ENCODE data around the gene ZFP30. TPM values are rescaled to one million over a fixed set of nuclear protein-coding genes. Genes with fewer than 3 reads are reported as not detected.

Gene ZFP30
- total and polyA plus RNA-seq, 2 of the 13 experiments (the other 11 are each of a cell fraction or from before 2014, with no cell fraction given) = 3.4 to 19.2 TPM

- TF ChIP-seq ZNF704 (CRISPR knock-in tag; IDR thresholded peaks at IDR 0.05; ENCODE audit: borderline replicate concordance) = no peak; the same call in 1 of the 2 replicates
- TF ChIP-seq, protein P1, sequence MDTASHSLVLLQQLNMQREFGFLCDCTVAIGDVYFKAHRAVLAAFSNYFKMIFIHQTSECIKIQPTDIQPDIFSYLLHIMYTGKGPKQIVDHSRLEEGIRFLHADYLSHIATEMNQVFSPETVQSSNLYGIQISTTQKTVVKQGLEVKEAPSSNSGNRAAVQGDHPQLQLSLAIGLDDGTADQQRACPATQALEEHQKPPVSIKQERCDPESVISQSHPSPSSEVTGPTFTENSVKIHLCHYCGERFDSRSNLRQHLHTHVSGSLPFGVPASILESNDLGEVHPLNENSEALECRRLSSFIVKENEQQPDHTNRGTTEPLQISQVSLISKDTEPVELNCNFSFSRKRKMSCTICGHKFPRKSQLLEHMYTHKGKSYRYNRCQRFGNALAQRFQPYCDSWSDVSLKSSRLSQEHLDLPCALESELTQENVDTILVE (CRISPR knock-in tag; IDR thresholded peaks at IDR 0.05) = peak; percentile 70; the same call in 1 of the 2 replicates
- TF ChIP-seq, protein P2, sequence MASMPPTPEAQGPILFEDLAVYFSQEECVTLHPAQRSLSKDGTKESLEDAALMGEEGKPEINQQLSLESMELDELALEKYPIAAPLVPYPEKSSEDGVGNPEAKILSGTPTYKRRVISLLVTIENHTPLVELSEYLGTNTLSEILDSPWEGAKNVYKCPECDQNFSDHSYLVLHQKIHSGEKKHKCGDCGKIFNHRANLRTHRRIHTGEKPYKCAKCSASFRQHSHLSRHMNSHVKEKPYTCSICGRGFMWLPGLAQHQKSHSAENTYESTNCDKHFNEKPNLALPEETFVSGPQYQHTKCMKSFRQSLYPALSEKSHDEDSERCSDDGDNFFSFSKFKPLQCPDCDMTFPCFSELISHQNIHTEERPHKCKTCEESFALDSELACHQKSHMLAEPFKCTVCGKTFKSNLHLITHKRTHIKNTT (CRISPR knock-in tag; IDR thresholded peaks at IDR 0.05) = no peak
- TF ChIP-seq STAT5B (CRISPR knock-in tag; IDR thresholded peaks at IDR 0.05) = no peak
- 0 out of 2 replicates have a peak, but pooled peaks have one; percentile 14 for TF ChIP-seq SSRP1 (CRISPR knock-in tag; IDR thresholded peaks at IDR 0.05)
- TF ChIP-seq, protein P3, sequence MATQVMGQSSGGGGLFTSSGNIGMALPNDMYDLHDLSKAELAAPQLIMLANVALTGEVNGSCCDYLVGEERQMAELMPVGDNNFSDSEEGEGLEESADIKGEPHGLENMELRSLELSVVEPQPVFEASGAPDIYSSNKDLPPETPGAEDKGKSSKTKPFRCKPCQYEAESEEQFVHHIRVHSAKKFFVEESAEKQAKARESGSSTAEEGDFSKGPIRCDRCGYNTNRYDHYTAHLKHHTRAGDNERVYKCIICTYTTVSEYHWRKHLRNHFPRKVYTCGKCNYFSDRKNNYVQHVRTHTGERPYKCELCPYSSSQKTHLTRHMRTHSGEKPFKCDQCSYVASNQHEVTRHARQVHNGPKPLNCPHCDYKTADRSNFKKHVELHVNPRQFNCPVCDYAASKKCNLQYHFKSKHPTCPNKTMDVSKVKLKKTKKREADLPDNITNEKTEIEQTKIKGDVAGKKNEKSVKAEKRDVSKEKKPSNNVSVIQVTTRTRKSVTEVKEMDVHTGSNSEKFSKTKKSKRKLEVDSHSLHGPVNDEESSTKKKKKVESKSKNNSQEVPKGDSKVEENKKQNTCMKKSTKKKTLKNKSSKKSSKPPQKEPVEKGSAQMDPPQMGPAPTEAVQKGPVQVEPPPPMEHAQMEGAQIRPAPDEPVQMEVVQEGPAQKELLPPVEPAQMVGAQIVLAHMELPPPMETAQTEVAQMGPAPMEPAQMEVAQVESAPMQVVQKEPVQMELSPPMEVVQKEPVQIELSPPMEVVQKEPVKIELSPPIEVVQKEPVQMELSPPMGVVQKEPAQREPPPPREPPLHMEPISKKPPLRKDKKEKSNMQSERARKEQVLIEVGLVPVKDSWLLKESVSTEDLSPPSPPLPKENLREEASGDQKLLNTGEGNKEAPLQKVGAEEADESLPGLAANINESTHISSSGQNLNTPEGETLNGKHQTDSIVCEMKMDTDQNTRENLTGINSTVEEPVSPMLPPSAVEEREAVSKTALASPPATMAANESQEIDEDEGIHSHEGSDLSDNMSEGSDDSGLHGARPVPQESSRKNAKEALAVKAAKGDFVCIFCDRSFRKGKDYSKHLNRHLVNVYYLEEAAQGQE (IDR thresholded peaks at IDR 0.05; ENCODE audit: borderline replicate concordance in 1 of 2, low read depth in 1 of 2, low read length in 2 of 2) = no peak
- TF ChIP-seq THAP8 (CRISPR knock-in tag; IDR thresholded peaks at IDR 0.05; ENCODE audit: borderline replicate concordance) = no peak
- TF ChIP-seq RBFOX2 (IDR thresholded peaks at IDR 0.05; ENCODE audit: low read depth, low read length) = peak; percentile 57
- TF ChIP-seq ZNF556 (CRISPR knock-in tag; IDR thresholded peaks at IDR 0.05; ENCODE audit: borderline replicate concordance) = no peak
- TF ChIP-seq ZNF562 (CRISPR knock-in tag; IDR thresholded peaks at IDR 0.05; ENCODE audit: borderline replicate concordance) = no peak
- TF ChIP-seq HMG20B (CRISPR knock-in tag; conservative IDR thresholded peaks at IDR 0.05) = no peak
- no peak for TF ChIP-seq ZNF709 (CRISPR knock-in tag; IDR thresholded peaks at IDR 0.05)
- TF ChIP-seq PHF20 (CRISPR knock-in tag; IDR thresholded peaks at IDR 0.05) = peak; percentile 76
- TF ChIP-seq ZBTB3 (CRISPR knock-in tag; IDR thresholded peaks at IDR 0.05; ENCODE audit: borderline replicate concordance, low read depth) = no peak
- TF ChIP-seq SCMH1 (CRISPR knock-in tag; IDR thresholded peaks at IDR 0.05; ENCODE audit: borderline replicate concordance) = no peak
- TF ChIP-seq, protein P4, sequence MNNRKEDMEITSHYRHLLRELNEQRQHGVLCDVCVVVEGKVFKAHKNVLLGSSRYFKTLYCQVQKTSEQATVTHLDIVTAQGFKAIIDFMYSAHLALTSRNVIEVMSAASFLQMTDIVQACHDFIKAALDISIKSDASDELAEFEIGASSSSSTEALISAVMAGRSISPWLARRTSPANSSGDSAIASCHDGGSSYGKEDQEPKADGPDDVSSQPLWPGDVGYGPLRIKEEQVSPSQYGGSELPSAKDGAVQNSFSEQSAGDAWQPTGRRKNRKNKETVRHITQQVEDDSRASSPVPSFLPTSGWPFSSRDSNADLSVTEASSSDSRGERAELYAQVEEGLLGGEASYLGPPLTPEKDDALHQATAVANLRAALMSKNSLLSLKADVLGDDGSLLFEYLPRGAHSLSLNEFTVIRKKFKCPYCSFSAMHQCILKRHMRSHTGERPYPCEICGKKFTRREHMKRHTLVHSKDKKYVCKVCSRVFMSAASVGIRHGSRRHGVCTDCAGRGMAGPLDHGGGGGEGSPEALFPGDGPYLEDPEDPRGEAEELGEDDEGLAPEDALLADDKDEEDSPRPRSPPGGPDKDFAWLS (CRISPR knock-in tag; IDR thresholded peaks at IDR 0.05; ENCODE audit: borderline replicate concordance) = no peak
Measured at GRCh38 chr19:37594304-37594981, 60.8 kb downstream of the ZFP30 start, which contains the start of the genes ZNF540 and ZNF571 (continued).
